H4 (cell line): ENCODE measurements around the gene PRR12. TPM values are rescaled to one million over a fixed set of nuclear protein-coding genes. Genes with fewer than 3 reads are reported as not detected.

Experiments used
- DNase-seq: peaks from one replicate; pipeline ENCODE4 v3.0.0-alpha.2; 2015; ENCODE audit warnings: low spot score
- total RNA-seq: library from RNA; depleted of rRNA; stranded (reverse); fragments of >200 nt; shearing (Covaris generic); gene quantifications from 2 replicates; pipeline ENCODE4 v1.2.3, GENCODE V29; 2014

The PRR12 gene
- total RNA-seq, 1 experiment from 2014 or later, result 1.0 TPM

DNA sequence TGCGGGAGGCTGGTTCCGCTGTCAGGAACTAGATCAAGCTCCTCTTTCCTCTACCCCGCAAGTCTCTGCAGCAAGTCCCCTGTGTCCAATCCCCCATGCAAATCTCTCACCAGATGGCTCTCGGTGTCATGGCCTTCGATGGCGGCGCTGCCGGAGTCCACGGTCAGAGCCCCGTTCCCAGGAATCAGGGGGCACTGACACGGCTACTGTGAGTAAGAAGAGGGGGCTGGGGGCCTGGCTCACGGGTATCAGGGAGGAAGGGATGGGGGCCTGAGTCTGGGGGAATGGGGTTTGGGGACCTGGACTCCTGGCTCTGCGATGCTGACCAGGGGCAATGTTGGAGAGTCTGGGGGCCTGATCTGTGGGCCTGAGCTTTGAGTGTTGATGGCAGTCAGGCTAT, 55.0 kb downstream of the PRR12 start:
- no peak for DNase-seq

GRCh38 chr19:49646586-49646985, 55.6 kb downstream of the PRR12 start:
- DNase-seq, result no peak

GRCh38 chr19:49651029-49651819, 60.2 kb downstream of the PRR12 start:
- no peak for DNase-seq

- no peak for DNase-seq
Observed at GRCh38 chr19:49651820-49652550, 61.0 kb downstream of the PRR12 start.

DNA sequence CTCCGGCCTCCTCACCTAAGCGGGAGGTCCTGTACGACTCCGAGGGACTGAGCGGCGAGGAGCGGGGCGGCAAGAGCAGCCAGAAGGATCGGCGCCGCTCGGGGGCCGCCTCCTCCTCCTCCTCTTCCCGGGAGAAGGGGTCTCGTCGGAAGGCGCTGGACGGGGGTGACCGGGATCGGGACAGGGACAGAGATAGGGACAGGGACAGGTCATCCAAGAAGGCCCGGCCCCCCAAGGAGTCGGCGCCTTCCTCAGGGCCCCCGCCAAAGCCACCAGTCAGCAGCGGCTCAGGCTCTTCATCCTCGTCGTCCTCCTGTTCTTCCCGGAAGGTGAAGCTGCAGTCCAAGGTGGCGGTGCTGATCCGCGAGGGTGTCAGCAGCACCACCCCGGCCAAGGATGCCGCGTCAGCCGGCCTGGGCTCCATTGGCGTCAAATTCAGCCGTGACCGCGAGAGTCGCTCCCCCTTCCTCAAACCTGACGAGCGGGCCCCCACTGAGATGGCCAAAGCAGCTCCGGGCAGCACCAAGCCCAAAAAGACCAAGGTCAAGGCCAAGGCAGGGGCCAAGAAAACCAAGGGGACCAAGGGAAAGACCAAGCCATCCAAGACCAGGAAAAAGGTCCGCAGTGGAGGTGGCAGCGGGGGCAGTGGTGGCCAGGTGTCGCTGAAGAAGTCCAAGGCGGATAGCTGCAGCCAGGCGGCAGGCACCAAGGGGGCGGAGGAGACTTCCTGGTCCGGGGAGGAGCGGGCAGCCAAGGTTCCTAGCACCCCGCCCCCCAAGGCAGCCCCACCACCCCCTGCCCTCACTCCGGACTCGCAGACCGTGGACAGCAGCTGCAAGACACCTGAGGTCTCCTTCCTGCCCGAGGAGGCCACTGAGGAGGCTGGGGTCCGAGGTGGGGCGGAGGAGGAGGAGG, 61.8 kb downstream of the PRR12 start:
- no peak for DNase-seq

DNA sequence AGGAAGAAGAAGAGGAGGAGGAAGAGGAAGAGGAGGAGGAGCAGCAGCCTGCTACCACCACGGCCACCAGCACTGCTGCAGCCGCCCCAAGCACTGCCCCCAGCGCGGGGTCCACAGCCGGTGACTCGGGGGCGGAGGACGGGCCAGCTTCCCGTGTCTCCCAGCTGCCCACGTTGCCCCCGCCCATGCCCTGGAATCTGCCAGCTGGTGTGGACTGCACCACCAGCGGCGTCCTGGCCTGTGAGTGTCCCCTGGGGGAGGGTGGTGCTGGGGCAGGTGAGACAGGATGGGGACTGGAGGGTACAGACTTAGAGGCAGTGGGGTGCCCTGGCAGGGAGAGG, 62.5 kb downstream of the PRR12 start:
- DNase-seq, result no peak

GRCh38 chr19:49654581-49654980, 63.6 kb downstream of the PRR12 start:
- no peak for DNase-seq

GRCh38 chr19:49655570-49656455, 64.8 kb downstream of the PRR12 start:
- no peak for DNase-seq

DNA sequence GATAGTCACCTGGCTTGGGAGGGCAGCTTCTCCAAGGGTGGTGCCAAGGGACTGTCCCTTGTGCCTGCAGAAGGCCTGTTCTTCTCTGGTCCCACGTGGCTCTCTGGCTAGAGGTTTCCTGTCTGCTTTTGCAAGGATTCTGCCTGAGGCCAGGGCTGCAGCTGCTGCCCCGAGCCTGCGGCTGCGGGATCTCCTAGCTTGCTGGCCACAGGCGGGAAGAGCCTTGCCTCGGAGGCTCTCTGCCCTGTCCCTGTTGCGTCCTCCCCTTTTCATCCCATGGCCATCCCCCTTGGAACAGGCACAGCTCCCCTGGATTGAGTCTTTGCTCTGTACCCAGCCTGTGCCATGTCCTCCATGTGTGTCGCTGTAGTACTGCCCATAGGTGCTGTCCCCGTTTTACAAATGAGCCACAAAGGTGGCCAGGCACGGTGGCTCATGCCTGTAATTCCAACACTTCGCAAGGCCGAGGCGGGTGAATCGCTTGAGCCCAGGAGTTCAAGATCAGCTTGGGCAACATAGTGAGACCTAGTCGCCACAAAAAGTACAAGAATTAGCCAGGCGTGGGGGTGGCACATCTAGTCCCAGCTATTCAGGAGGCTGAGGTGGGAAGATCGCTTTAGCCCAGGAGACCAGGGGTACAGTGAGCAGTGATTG, 65.6 kb downstream of the PRR12 start:
- DNase-seq, result no peak

GRCh38 chr19:49657493-49658138, 66.6 kb downstream of the PRR12 start:
- DNase-seq, result no peak

- DNase-seq, result no peak
Observed at GRCh38 chr19:49658139-49658517, 67.1 kb downstream of the PRR12 start.

DNA sequence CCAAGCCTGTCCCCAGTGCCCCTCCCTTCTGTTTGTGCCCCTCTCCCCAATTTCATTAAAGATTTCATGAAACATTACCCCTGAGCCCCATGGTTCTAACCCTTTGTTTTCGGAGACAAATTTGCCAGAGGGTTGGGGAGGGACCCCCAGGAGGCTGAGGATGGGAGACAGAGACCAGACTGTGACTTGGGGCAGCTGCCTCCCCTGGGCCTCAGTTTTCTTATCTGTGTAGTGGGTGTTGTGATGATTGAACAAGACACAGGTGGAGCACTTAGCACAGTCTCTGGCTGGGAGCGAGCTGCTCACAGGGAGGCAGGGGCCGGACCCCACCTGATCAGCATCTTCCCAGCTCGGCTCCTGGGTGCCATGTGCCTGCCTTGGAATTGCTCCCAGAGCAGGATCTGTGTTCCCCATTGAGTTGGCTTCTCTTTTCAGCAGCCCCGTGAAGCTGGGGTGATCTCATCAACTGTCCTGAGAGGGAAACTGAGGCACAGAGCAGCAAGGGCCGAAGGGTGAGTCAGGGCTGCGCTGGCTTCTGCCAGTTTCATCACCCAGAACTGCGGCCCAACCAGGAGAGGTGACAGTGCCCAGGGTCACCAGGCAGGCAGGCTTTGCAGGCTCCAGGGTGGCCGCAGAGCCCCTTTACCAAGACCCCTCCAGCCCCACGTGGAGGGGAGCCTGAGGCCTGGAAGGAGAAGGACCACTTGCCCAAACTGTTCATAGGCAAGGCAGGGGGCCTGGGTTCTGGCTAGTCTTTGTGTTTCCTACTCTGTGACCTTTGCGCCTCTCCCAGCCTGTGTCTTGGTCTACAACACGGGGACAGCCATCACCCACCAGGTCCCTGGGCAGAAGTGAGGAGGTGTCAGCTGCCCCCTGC, 67.8 kb downstream of the PRR12 start:
- no peak for DNase-seq

DNA sequence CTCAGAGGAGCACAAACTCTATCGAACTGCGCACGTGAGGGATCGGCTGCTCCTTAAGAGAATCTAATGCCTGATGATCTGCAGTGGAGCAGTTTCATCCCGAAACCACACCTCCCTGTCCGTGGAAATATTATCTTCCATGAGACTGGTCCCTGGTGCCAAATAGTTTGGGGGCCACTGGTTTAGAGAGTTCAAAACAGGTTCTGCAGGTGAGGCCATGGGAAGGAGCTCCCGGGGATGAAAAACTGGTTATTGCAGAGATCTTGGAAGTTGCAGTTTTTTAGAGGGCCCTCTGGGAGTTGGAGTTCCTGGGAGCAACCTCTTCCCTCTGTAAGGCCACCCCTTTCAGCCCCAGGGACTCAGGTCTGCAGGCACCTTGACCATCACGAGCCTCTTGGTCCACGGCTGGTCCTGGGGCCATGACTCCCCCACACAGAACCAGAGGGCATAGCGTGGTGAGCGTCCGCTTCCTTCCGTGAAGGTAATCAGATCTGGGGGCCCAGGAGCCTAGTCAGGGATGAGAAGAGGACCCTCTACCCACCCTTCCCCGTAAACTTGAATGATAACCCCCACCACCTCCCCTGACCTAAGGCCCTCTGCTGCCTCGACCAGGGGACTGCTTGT, 69.5 kb downstream of the PRR12 start:
- no peak for DNase-seq

DNA sequence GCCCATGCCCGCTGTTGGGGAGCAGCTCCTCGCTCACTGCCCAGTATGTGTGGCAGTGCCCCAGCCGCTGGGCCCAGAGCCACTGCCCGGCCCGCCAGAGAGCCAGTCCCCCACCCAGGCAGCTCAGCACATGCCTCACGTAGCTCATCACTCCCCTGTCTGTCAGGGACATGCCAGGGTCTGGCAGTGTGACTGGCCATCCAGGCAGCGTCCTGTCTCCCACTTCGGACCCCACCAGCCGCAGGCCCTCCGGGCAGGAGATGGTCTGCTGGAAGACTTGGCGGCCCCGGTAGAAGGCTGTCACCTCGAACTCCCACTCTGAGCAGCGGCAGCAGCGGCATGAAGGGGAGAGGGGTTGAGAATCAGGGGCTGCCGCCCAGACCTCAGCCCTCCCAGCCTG, 71.0 kb downstream of the PRR12 start:
- no peak for DNase-seq

DNA sequence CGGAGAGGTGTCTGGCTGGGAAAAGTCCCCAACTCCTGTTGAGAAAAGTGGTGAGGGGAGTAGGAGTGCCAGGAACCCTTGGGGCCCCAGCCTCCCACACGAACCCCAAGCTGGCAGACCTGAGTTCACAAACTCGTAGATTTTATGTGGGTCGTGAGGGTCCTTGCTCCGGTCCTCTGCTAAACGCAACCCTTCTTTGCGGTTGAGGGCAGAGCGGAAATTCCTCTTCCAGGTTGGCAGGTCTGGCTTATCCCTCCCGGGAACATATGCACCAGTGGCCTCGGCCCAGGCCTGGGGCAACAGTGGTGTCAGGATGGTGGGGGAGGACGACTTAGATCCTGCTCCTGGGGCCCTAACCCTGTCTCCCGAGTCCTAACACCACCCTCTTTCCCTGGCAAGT, 72.2 kb downstream of the PRR12 start:
- no peak for DNase-seq

DNA sequence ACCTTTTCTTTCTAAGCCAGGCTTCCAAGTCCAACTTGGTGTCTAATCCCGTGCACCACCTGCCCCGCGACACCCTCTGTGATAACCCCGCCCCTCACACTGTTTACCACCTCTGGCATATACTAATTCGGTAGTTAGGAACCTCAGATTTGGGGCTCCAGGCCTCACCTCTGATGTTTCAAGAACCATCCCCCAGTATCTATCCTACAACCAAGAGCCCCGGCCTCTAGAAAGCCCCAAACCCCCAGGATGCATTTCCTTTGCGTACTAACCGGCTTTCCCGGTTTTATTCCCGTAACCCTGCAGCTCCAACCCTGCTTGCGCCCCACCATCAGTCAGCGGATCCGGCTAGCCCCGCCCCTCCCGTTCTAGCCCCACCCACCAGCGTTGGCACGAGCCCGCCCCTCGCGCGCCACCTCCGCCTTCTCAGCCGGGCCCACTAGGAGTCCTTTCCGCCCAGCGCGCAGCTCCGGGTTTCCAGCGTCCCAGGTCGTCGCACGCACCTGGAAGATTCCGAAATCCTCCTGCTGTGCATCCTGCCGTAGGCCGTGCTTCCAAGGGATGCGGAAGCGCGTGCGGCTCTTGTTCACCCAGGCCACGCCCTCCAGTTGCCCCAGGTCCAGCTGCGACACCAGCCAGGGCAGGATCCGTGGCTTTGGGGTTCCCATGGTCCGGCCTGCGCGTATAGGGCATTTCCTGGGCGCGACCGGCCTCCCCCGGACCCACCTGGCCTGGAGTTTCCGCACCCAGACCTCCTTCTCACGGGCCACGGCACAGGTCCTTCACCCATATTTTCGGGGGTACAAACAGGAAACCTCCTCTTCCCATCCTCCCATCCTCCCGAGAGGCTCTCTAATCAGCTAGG, 73.4 kb downstream of the PRR12 start:
- DNase-seq, result peak; percentile 93

- no peak for DNase-seq
Observed at GRCh38 chr19:49665036-49665350, 74.0 kb downstream of the PRR12 start.
